HepG2 (cell line): ENCODE data around the gene PNMA5. TPM values are rescaled to one million over a fixed set of nuclear protein-coding genes. Genes with fewer than 3 reads are reported as not detected.

Source experiments
- ATAC-seq: fragments of 200-7000 bp; cut with Tn5 transposase; 3 replicates; pipeline ENCODE4 v1.9.1; 2020; ENCODE audit warnings: mild to moderate bottlenecking, moderate library complexity
- BruUV-seq: library from RNA; stranded (reverse); fragments of 400-500 nt; replicated peaks from 2 replicates; lab custom pipeline; 2021; lab: Mats Ljungman, UMichigan
- CTCF ChIA-PET: fragments of 300-600 bp; formaldehyde crosslinking; extraction: SDS; loops from one replicate; lab custom pipeline; 2021; ENCODE audit warnings: low total read pairs, inconsistent platforms, low intra/inter-chr PET ratio; lab: Yijun Ruan, JAX
- POLR2A ChIA-PET: fragments of 350-600 bp; sonication (Branson Sonifier 250); formaldehyde crosslinking; loops from one replicate; lab custom pipeline; 2020; ENCODE audit warnings: antibody characterized with exemption, inconsistent platforms; lab: Yijun Ruan, JAX
- DNase-seq: peaks from one replicate; pipeline ENCODE4 v3.0.0-alpha.2; 2015; ENCODE audit warnings: low spot score
- FAIRE-seq: peaks from 3 replicates; lab custom pipeline; 2011; peaks lifted over from hg19 to GRCh38; lab: Jason Lieb, UNC
- H2AFZ ChIP-seq: one replicate; pipeline ENCODE4 v1.6.1; 2011; ENCODE audit warnings: low read length, inconsistent platforms
- H3K27ac ChIP-seq: fragments of 300-600 bp; 3 replicates; pipeline ENCODE4 v1.8.0; 2011; ENCODE audit warnings: mixed run types, mild to moderate bottlenecking, mixed read lengths, low read length, inconsistent platforms; ENCODE audit not compliant: insufficient read depth; ENCODE audit errors: extremely low read length
- H3K27me3 ChIP-seq, 2 experiments: fragments of 200-600 bp in 1 of 2; 2 replicates in 1 of 2; 3 replicates in 1 of 2; pipeline versions ENCODE4 v1.6.0 to v1.8.0; 2011; ENCODE audit warnings: low read length in 2 of 2, mild to moderate bottlenecking in 2 of 2, moderate library complexity in 2 of 2, inconsistent platforms in 1 of 2; ENCODE audit not compliant: insufficient read depth in 2 of 2, control insufficient read depth in 1 of 2
- H3K36me3 ChIP-seq, 2 experiments: fragments of 200-600 bp in 1 of 2; replicated peaks in 1 of 2; 2 replicates in 1 of 2; 3 replicates in 1 of 2; pipeline versions ENCODE4 v1.5.1 to v1.8.0; 2011; ENCODE audit warnings: low read length in 2 of 2, inconsistent platforms in 1 of 2; ENCODE audit not compliant: insufficient read depth in 2 of 2, control insufficient read depth in 1 of 2
- H3K4me1 ChIP-seq: 2 replicates; pipeline ENCODE4 v1.5.1; 2012; ENCODE audit warnings: low read length, inconsistent platforms; ENCODE audit not compliant: insufficient read depth
- H3K4me2 ChIP-seq: 2 replicates; pipeline ENCODE4 v1.6.0; 2011; ENCODE audit warnings: low read depth, low read length, inconsistent platforms
- H3K4me3 ChIP-seq, 3 experiments: fragments of 200-600 bp in 1 of 3; sonication (generic), shearing (Covaris generic) in 1 of 3; replicated peaks in 1 of 3; 2 replicates each; pipeline ENCODE4 v1.5.1; 2011 to 2016; ENCODE audit warnings: low read length in 3 of 3, inconsistent platforms in 2 of 3, low read depth in 2 of 3, mild to moderate bottlenecking in 2 of 3, control low read depth in 1 of 3, mixed read lengths in 1 of 3; ENCODE audit not compliant: insufficient read depth in 1 of 3
- H3K79me2 ChIP-seq: one replicate; pipeline ENCODE4 v1.6.1; 2011; ENCODE audit warnings: low read length, inconsistent platforms; ENCODE audit not compliant: insufficient read depth
- H3K9ac ChIP-seq: 2 replicates; pipeline ENCODE4 v1.6.0; 2011; ENCODE audit warnings: mild to moderate bottlenecking, low read depth, low read length, inconsistent platforms; ENCODE audit not compliant: insufficient read depth
- H3K9me3 ChIP-seq: 2 replicates; pipeline ENCODE4 v1.5.1; 2012; ENCODE audit warnings: mild to moderate bottlenecking, low read length
- H4K20me1 ChIP-seq: 2 replicates; pipeline ENCODE4 v1.6.0; 2011; ENCODE audit warnings: inconsistent platforms, mild to moderate bottlenecking, low read length, moderate library complexity; ENCODE audit not compliant: insufficient read depth
- AKNA ChIP-seq: sonication (generic); formaldehyde crosslinking; IDR thresholded peaks from 2 replicates; pipeline ENCODE4 v1.4.0; 2020; ENCODE audit warnings: missing genetic modification reagents, borderline replicate concordance
- TRIM24 ChIP-seq: sonication (generic); formaldehyde crosslinking; IDR thresholded peaks from 2 replicates; pipeline ENCODE4 v1.8.0; 2022; ENCODE audit warnings: mild to moderate bottlenecking, missing genetic modification reagents
- ZBTB37 ChIP-seq: sonication (generic); formaldehyde crosslinking; IDR thresholded peaks from 2 replicates; pipeline ENCODE4 v1.4.0; 2020; ENCODE audit warnings: mild to moderate bottlenecking, missing genetic modification reagents
- WGBS: methylation state at CpG from one replicate; pipeline ENCODE4 v1.1.6; 2017; ENCODE audit warnings: low lambda C conversion rate; 5-methylcytosine and 5-hydroxymethylcytosine counted together
- in situ Hi-C: cut with HindIII; loops from 2 replicates; pipeline ENCODE4 v1.10.0; 2017; ENCODE audit warnings: low pct_unique_long_range_greater_than_20kb; ENCODE audit not compliant: extremely low pct_ligation_motif_present
- intact Hi-C: fragments of 100-400 bp; cut with micrococcal nuclease; formaldehyde crosslinking; loops from one replicate; pipeline ENCODE4 v1.10.0; 2022; ENCODE audit not compliant: unreplicated experiment
- polyA plus RNA-seq, 8 experiments: library from polyadenylated mRNA; depleted of rRNA in 3 of 8; stranded (reverse) in 7 of 8; unstranded in 1 of 8; fragments of >200 nt; fragmentation: Illumina TruSeq in 4 of 8; extraction: Trizol in 4 of 8; gene quantifications; 2 replicates each; pipeline versions ENCODE4 v1.2.1 to v1.2.3, GENCODE V29; 2011 to 2016; ENCODE audit warnings: low read depth in 4 of 8, missing spikeins in 1 of 8, mixed read lengths in 1 of 8; ENCODE audit not compliant: insufficient read depth in 1 of 8
- total RNA-seq, 5 experiments: library from RNA; depleted of rRNA; stranded (reverse); fragments of >200 nt; fragmentation: Illumina TruSeq; extraction: Trizol; gene quantifications; 2 replicates each; pipeline ENCODE4 v1.2.3, GENCODE V29; 2016; ENCODE audit warnings: low read depth in 1 of 5

The PNMA5 gene
- total and polyA plus RNA-seq, 2 of the 13 experiments (the other 11 are each of a cell fraction or from before 2014, with no cell fraction given): not detected

DNA sequence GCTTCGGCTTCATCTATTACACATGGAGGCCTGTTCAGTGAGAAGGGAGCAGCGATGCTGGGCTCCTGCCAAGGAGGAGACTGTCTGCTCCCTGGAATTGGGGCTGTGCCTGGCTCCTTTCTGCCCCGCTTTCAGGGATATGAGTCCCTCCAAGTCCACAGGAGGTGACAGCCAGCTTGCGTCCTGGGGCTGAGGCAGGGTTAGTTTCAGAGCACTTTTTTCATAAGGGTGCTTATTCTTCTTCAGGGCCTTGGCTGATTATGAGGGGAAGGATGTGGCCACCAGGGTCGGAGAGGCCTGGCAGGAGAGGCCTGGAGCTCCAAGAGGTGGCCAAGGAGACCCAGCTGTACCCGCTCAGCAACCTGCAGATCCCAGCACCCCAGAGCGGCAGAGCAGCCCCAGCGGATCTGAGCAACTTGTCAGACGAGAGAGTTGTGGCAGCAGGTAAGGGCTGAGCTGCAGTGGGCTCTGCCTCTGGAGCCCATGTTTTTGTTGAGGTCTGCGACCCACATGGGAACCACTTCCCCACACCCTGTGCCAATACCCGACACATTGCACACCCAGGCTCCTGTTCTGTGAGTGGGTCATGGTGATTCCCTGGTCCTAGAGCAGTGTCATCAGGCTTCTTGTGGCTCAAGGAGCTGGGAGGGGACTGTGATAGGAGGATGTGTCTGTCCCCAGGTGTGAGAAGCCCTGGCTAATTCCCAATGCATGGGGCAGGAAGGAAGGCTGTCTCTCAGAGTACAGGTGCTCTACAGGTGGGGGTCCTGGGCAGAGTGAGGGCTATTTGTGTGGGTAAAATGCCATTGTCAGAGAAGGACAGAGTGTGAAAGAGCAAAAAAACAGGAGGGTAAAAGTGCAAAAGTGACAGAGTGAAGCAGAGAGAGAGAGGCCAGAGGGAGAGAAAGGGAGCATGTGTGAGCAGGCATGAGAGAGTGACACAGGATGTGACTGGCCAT, 48.6 kb downstream of the PNMA5 start:
- 73% methylated on average over 2 of the region's 11 CpGs for WGBS
- intact Hi-C loops (no loop called here), in situ Hi-C loops (no loop called here)
- Histone ChIP-seq H3K79me2 (no peaks in the 10 kb centered on the region), H3K4me2 (no peak overlapping the region), H3K36me3 (no peaks in the 10 kb centered on the region), H3K4me1 (peaks cover 5% of the 10 kb centered on the region; the same call in 1 of the 2 replicates), H3K9ac (no peak overlapping the region), H4K20me1 (no peaks in the 10 kb centered on the region), H3K4me3 (no peak overlapping the region), H3K27me3 (no peaks in the 10 kb centered on the region), H3K27ac (no peak overlapping the region), H3K9me3 (no peaks in the 10 kb centered on the region)
- CTCF ChIA-PET: no interaction called here
- POLR2A ChIA-PET: no interaction called here
- FAIRE-seq (no peak), ATAC-seq (no peak), DNase-seq (no peak)
- TF ChIP-seq ZBTB37 (CRISPR knock-in tag) (no peak), TRIM24 (CRISPR knock-in tag) (no peak)
- TF ChIP-seq, all 625 proteins: peak for 0
- no peak overlapping the region for H2AFZ ChIP-seq
- no TSS peak for BruUV-seq

DNA sequence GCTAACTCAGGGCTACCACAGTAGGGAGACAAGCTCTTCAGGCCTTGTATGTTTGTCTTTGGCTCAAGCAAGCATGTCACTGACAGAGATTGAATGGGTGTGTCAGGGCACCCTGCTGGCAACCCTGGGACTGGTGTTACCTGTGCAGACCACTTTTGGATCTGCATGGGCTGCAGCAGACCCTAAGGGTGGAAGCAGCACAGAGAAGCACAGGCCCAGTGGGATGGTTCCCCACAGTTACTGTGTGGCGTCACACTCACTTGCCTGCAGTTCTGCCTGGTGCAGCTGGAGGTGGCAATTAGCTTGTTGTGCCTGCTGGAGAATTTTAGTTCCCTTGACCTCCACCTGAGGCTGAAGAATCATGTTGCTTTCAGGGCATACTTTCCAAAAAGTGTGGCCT, 50.1 kb downstream of the PNMA5 start:
- intact Hi-C loops: no loop called here
- FAIRE-seq: no peak
- no peaks in the 10 kb centered on the region for H3K36me3 ChIP-seq
- in situ Hi-C loops: loop anchor here (5.0 kb wide), 1 partner anchor 88 kb away; no protein-coding TSS in a partner anchor
- no peak overlapping the region for H2AFZ ChIP-seq
- H3K4me1 ChIP-seq: peaks cover 5% of the 10 kb centered on the region; the same call in 1 of the 2 replicates
- no peaks in the 10 kb centered on the region for H3K79me2 ChIP-seq
- H4K20me1 ChIP-seq: no peaks in the 10 kb centered on the region
- H3K4me2 ChIP-seq: no peak overlapping the region
- no CpG with 5 or more reads among the region's 1 CpG for WGBS
- H3K27me3 ChIP-seq: no peaks in the 10 kb centered on the region
- no peak for ATAC-seq
- no peak overlapping the region for H3K9ac ChIP-seq
- DNase-seq: no peak
- H3K4me3 ChIP-seq: no peak overlapping the region
- TF ChIP-seq AKNA (CRISPR knock-in tag): no peak
- TF ChIP-seq, all 625 proteins: peak for 0
- ChIA-PET CTCF (no interaction called here), POLR2A (no interaction called here)
- no peaks in the 10 kb centered on the region for H3K9me3 ChIP-seq
- BruUV-seq: no TSS peak
- no peak overlapping the region for H3K27ac ChIP-seq
